Rectal smooth muscle tissue (tissue), 1 donor: ENCODE results near the gene WNT3A.

Experiments
- H3K27ac ChIP-seq: one replicate; pipeline ENCODE4 v1.7.0; 2013; ENCODE audit warnings: low read depth, low read length, inconsistent platforms
- H3K27me3 ChIP-seq: one replicate; pipeline ENCODE4 v1.7.0; 2013; ENCODE audit warnings: low read length; ENCODE audit not compliant: control insufficient read depth, insufficient read depth
- H3K36me3 ChIP-seq: one replicate; pipeline ENCODE4 v1.7.0; 2013; ENCODE audit warnings: low read length; ENCODE audit not compliant: control insufficient read depth, insufficient read depth
- H3K4me1 ChIP-seq: one replicate; pipeline ENCODE4 v1.7.0; 2013; ENCODE audit warnings: low read length; ENCODE audit not compliant: control insufficient read depth, insufficient read depth
- H3K4me3 ChIP-seq: one replicate; pipeline ENCODE4 v1.7.0; 2013; ENCODE audit warnings: low read length
- H3K9ac ChIP-seq: one replicate; pipeline ENCODE4 v1.7.0; 2013; ENCODE audit warnings: low read length

The WNT3A gene

GRCh38 chr1:228088586-228089498 lies 82.0 kb downstream of the WNT3A start:
- Histone ChIP-seq H3K27ac (no peak overlapping the region), H3K4me3 (peak overlapping the region; percentile 18), H3K9ac (no peak overlapping the region), H3K4me1 (peaks cover 51% of the 10 kb centered on the region), H3K36me3 (peaks cover 7% of the 10 kb centered on the region), H3K27me3 (no peaks in the 10 kb centered on the region)

GRCh38 chr1:228089519-228090380 lies 83.0 kb downstream of the WNT3A start:
- Histone ChIP-seq H3K9ac (no peak overlapping the region), H3K27ac (no peak overlapping the region), H3K4me3 (peak overlapping the region; percentile 6), H3K4me1 (peaks cover 43% of the 10 kb centered on the region), H3K27me3 (no peaks in the 10 kb centered on the region), H3K36me3 (peaks cover 7% of the 10 kb centered on the region)

GRCh38 chr1:228090613-228091081 lies 83.8 kb downstream of the WNT3A start:
- Histone ChIP-seq H3K36me3 (peaks cover 7% of the 10 kb centered on the region), H3K9ac (no peak overlapping the region), H3K27ac (no peak overlapping the region), H3K27me3 (no peaks in the 10 kb centered on the region), H3K4me3 (no peak overlapping the region), H3K4me1 (peaks cover 36% of the 10 kb centered on the region)

DNA sequence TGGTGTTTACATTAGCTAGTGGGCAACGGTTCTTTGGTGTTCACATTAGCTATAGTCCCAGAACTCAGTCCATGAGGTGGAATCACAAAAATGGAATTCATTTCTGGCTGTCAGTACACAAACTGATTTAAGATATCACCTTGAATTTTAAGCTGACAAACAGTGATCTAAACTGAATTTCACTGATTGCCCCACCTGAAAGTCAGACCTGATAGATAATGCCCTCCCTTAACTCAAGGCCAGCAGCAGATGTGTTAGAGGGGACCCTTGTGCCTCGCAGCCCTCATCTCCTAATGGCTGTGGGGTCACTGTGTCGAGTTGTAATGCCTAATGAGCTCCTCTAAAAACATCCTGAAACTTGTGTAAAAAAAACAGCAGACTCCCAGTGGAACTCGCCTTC lies 84.3 kb downstream of the WNT3A start:
- no peaks in the 10 kb centered on the region for H3K27me3 ChIP-seq
- H3K36me3 ChIP-seq: peaks cover 7% of the 10 kb centered on the region
- no peak overlapping the region for H3K9ac ChIP-seq
- H3K27ac ChIP-seq: no peak overlapping the region
- peaks cover 32% of the 10 kb centered on the region for H3K4me1 ChIP-seq
- no peak overlapping the region for H3K4me3 ChIP-seq

DNA sequence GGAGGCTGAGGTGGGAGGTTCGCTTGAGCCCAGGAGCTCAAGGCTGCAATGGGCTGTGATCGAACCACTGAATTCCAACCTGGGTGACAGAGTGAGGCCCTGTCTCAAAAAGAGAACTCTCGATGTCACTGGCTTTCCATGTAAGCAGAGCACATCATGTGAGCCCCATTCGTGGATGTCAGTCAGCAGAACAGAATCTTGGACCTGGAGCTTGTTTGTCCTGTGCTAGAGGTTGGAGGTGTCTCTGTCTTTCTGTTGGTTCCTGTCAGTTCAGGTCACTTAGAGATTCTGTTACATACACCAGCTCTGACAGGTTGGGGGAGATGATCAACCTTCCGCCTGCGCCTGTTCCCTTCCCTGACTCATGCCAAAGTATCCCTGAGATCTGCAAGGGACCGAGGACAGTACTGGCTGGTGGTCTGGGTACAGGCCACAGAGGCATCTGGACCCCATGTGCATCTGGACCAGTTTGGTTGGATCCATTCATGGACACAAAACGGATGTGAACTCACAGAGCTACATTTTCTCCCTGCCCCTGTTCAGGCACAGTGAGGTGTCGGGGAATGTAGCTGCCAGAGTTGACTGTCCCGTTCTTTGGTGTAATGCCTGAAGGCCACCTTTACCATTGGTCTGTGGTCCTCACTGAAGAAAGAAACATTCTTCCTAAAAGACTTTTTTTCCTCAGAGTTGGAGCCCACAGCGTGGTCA lies 85.7 kb downstream of the WNT3A start:
- H3K4me3 ChIP-seq: no peak overlapping the region
- peaks cover 21% of the 10 kb centered on the region for H3K4me1 ChIP-seq
- peaks cover 14% of the 10 kb centered on the region for H3K36me3 ChIP-seq
- no peak overlapping the region for H3K9ac ChIP-seq
- H3K27ac ChIP-seq: no peak overlapping the region
- no peaks in the 10 kb centered on the region for H3K27me3 ChIP-seq

GRCh38 chr1:228093050-228093906 lies 86.5 kb downstream of the WNT3A start:
- H3K9ac ChIP-seq: no peak overlapping the region
- peaks cover 13% of the 10 kb centered on the region for H3K4me1 ChIP-seq
- H3K27me3 ChIP-seq: no peaks in the 10 kb centered on the region
- no peak overlapping the region for H3K4me3 ChIP-seq
- no peak overlapping the region for H3K27ac ChIP-seq
- peaks cover 20% of the 10 kb centered on the region for H3K36me3 ChIP-seq

DNA sequence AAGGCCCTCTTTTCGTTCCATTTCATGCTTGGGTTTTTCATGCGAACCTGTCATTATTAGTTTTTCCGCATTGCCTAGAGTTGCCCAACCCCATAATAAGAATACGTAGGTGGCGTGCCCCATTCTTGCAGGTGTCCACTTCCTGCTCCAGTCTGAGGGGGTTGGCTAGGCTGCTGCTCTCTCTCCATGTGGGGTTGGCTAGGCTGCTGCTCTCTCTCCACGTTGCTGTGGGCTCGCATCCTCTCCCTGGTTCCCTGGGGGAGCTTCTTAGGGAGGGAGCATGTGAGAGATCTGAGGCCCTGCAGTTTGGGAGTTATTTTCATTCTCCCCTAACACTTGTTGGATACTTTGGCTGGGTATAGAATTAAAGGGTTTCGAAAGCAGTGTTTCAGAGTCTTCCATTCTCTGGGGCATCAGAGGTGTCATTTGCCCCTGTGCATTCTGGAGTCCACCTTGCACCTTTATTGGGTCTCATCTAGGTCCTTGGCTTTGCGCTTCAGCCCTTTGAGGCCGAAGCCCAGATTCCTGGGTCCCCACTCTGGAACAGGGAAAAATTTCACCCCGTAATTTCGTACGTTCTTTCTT lies 87.7 kb downstream of the WNT3A start:
- Histone ChIP-seq H3K27ac (no peak overlapping the region), H3K27me3 (no peaks in the 10 kb centered on the region), H3K4me1 (peaks cover 13% of the 10 kb centered on the region), H3K4me3 (no peak overlapping the region), H3K9ac (no peak overlapping the region), H3K36me3 (peaks cover 32% of the 10 kb centered on the region)

- Histone ChIP-seq H3K36me3 (peaks cover 37% of the 10 kb centered on the region), H3K27ac (no peak overlapping the region), H3K9ac (no peak overlapping the region), H3K4me1 (peaks cover 8% of the 10 kb centered on the region), H3K27me3 (no peaks in the 10 kb centered on the region), H3K4me3 (no peak overlapping the region)
These were observed 88.4 kb downstream of the WNT3A start for GRCh38 chr1:228095161-228095560.

DNA sequence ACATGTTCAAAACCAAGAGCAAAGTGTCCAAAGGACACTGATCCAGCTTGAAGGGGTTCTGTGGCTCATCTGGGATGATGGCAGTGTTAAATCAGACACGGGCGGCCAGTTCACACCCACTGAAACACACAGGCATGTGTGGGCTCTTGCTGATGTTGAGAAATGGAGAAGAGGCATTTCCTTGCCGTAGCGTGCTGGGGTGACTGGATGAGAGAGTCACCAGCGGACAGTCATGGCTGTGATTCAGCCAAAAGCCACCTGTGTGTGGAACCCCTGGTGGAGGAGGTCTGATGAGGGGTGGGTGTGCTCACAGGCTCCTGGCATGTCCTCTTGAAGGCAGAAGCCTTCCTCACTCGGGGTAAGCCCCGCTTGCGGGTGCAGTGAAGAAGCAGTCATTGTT lies 89.1 kb downstream of the WNT3A start:
- H3K36me3 ChIP-seq: peaks cover 37% of the 10 kb centered on the region
- no peaks in the 10 kb centered on the region for H3K4me1 ChIP-seq
- no peak overlapping the region for H3K27ac ChIP-seq
- H3K9ac ChIP-seq: no peak overlapping the region
- H3K27me3 ChIP-seq: no peaks in the 10 kb centered on the region
- no peak overlapping the region for H3K4me3 ChIP-seq

- Histone ChIP-seq H3K4me1 (no peaks in the 10 kb centered on the region), H3K36me3 (peaks cover 37% of the 10 kb centered on the region), H3K9ac (no peak overlapping the region), H3K27me3 (no peaks in the 10 kb centered on the region), H3K27ac (no peak overlapping the region), H3K4me3 (no peak overlapping the region)
These were observed 89.9 kb downstream of the WNT3A start for GRCh38 chr1:228096416-228097332.
